ENCODE data around the gene TMPRSS5.
"Not testable (repeated sequence)": the region's sequence is repeated elsewhere in the genome, so short reads cannot be mapped to it uniquely, and the experiment has no call there.

TMPRSS5 gene

GRCh38 chr11:113674397-113674685, 31.8 kb downstream of the TMPRSS5 start:
- in situ Hi-C loops (cut with HindIII; ENCODE audit: low pct_ligation_motif_present, low pct_unique_long_range_greater_than_20kb, low sequenced_read_pairs): no loop called here
- DNase-seq: no peak

- no peak for DNase-seq
- in situ Hi-C loops (cut with HindIII; ENCODE audit: low pct_ligation_motif_present, low pct_unique_long_range_greater_than_20kb, low sequenced_read_pairs): no loop called here
Observed at GRCh38 chr11:113673550-113674396, 32.3 kb downstream of the TMPRSS5 start.

GRCh38 chr11:113671914-113672313, 34.2 kb downstream of the TMPRSS5 start:
- in situ Hi-C loops (cut with HindIII; ENCODE audit: low pct_ligation_motif_present, low pct_unique_long_range_greater_than_20kb, low sequenced_read_pairs); DNase-seq: not testable (repeated sequence)

- in situ Hi-C loops (cut with HindIII; ENCODE audit: low pct_ligation_motif_present, low pct_unique_long_range_greater_than_20kb, low sequenced_read_pairs): no loop called here
Observed at GRCh38 chr11:113670831-113671215, 35.3 kb downstream of the TMPRSS5 start.

GRCh38 chr11:113670149-113670830, 35.8 kb downstream of the TMPRSS5 start:
- DNase-seq: no peak
- in situ Hi-C loops (cut with HindIII; ENCODE audit: low pct_ligation_motif_present, low pct_unique_long_range_greater_than_20kb, low sequenced_read_pairs): no loop called here

More at GRCh38 chr11:113670831-113671215, 35.3 kb downstream of the TMPRSS5 start:
- DNase-seq: no peak

- in situ Hi-C loops (cut with HindIII; ENCODE audit: low pct_ligation_motif_present, low pct_unique_long_range_greater_than_20kb, low sequenced_read_pairs): no loop called here
- DNase-seq: no peak
Observed at GRCh38 chr11:113668255-113668654, 37.9 kb downstream of the TMPRSS5 start.

GRCh38 chr11:113667801-113668200, 38.3 kb downstream of the TMPRSS5 start:
- in situ Hi-C loops (cut with HindIII; ENCODE audit: low pct_ligation_motif_present, low pct_unique_long_range_greater_than_20kb, low sequenced_read_pairs): no loop called here
- DNase-seq: no peak

GRCh38 chr11:113666584-113666983, 39.5 kb downstream of the TMPRSS5 start:
- in situ Hi-C loops (cut with HindIII; ENCODE audit: low pct_ligation_motif_present, low pct_unique_long_range_greater_than_20kb, low sequenced_read_pairs): no loop called here
- no peak for DNase-seq

- in situ Hi-C loops (cut with HindIII; ENCODE audit: low pct_ligation_motif_present, low pct_unique_long_range_greater_than_20kb, low sequenced_read_pairs): no loop called here
- no peak for DNase-seq
Observed at GRCh38 chr11:113664981-113665710, 41.0 kb downstream of the TMPRSS5 start.

- in situ Hi-C loops (cut with HindIII; ENCODE audit: low pct_ligation_motif_present, low pct_unique_long_range_greater_than_20kb, low sequenced_read_pairs): no loop called here
- DNase-seq: peak; percentile 37
Observed at GRCh38 chr11:113664069-113664980, 41.8 kb downstream of the TMPRSS5 start.

GRCh38 chr11:113663567-113663966, 42.5 kb downstream of the TMPRSS5 start:
- no peak for DNase-seq
- in situ Hi-C loops (cut with HindIII; ENCODE audit: low pct_ligation_motif_present, low pct_unique_long_range_greater_than_20kb, low sequenced_read_pairs): no loop called here

GRCh38 chr11:113655771-113656170, 50.3 kb downstream of the TMPRSS5 start:
- in situ Hi-C loops (cut with HindIII; ENCODE audit: low pct_ligation_motif_present, low pct_unique_long_range_greater_than_20kb, low sequenced_read_pairs): no loop called here
- no peak for DNase-seq

GRCh38 chr11:113651023-113651422, 55.1 kb downstream of the TMPRSS5 start:
- DNase-seq: no peak
- in situ Hi-C loops (cut with HindIII; ENCODE audit: low pct_ligation_motif_present, low pct_unique_long_range_greater_than_20kb, low sequenced_read_pairs): no loop called here

- in situ Hi-C loops (cut with HindIII; ENCODE audit: low pct_ligation_motif_present, low pct_unique_long_range_greater_than_20kb, low sequenced_read_pairs): no loop called here
- no peak for DNase-seq
Observed at GRCh38 chr11:113649311-113649710, 56.8 kb downstream of the TMPRSS5 start.

- in situ Hi-C loops (cut with HindIII; ENCODE audit: low pct_ligation_motif_present, low pct_unique_long_range_greater_than_20kb, low sequenced_read_pairs): no loop called here
- DNase-seq: no peak
Observed at GRCh38 chr11:113647856-113648255, 58.3 kb downstream of the TMPRSS5 start.

- in situ Hi-C loops (cut with HindIII; ENCODE audit: low pct_ligation_motif_present, low pct_unique_long_range_greater_than_20kb, low sequenced_read_pairs): no loop called here
- no peak for DNase-seq
Observed at GRCh38 chr11:113647108-113647507, 59.0 kb downstream of the TMPRSS5 start.

- DNase-seq: no peak
- in situ Hi-C loops (cut with HindIII; ENCODE audit: low pct_ligation_motif_present, low pct_unique_long_range_greater_than_20kb, low sequenced_read_pairs): no loop called here
Observed at GRCh38 chr11:113645593-113646349, 60.3 kb downstream of the TMPRSS5 start.

- in situ Hi-C loops (cut with HindIII; ENCODE audit: low pct_ligation_motif_present, low pct_unique_long_range_greater_than_20kb, low sequenced_read_pairs): no loop called here
- no peak for DNase-seq
Observed at GRCh38 chr11:113644605-113645004, 61.5 kb downstream of the TMPRSS5 start.

All from ACHN (cell line).